HG02642 (cell line): ENCODE data around the gene PCDHGA12.
A peak's percentile ranks its signal among the peaks of the same experiment; 100 is the strongest.
"Not testable (repeated sequence)": the region's sequence is repeated elsewhere in the genome, so short reads cannot be mapped to it uniquely, and the experiment has no call there.

Experiments used
- ATAC-seq: cut with Tn5 transposase; IDR thresholded peaks from one replicate; pipeline ENCODE4 v1.9.1; 2021; ENCODE audit warnings: mild to moderate bottlenecking; ENCODE audit not compliant: unreplicated experiment, poor library complexity

Gene PCDHGA12

GRCh38 chr5:141407790-141408505 is 22.4 kb upstream of the PCDHGA12 start, which contains the start of gene PCDHGB6:
Gene PCDHGB6, plus strand, starts transcription at chr5:141408021. Its CDS starts 182 bp downstream, at chr5:141408203.
- peak; percentile 79 for ATAC-seq

GRCh38 chr5:141409598-141410306 is 20.6 kb upstream of the PCDHGA12 start:
- ATAC-seq: no peak

- no peak for ATAC-seq
Measured at GRCh38 chr5:141411575-141411974, 18.7 kb upstream of the PCDHGA12 start.

GRCh38 chr5:141412854-141413539 is 17.3 kb upstream of the PCDHGA12 start, which contains the start of gene PCDHGA10:
Gene PCDHGA10, plus strand, starts transcription at chr5:141412987. Its CDS starts 189 bp downstream, at chr5:141413176.
- ATAC-seq: peak; percentile 69

GRCh38 chr5:141413540-141414069 is 16.7 kb upstream of the PCDHGA12 start:
- no peak for ATAC-seq

- not testable (repeated sequence) for ATAC-seq
Measured at GRCh38 chr5:141414548-141415274, 15.6 kb upstream of the PCDHGA12 start.

GRCh38 chr5:141415275-141415618 is 15.1 kb upstream of the PCDHGA12 start:
- ATAC-seq: not testable (repeated sequence)

GRCh38 chr5:141417494-141418172 is 12.7 kb upstream of the PCDHGA12 start, which contains the start of gene PCDHGB7:
Gene PCDHGB7, plus strand, starts transcription at chr5:141417677. Its CDS starts 183 bp downstream, at chr5:141417860.
- peak; percentile 84 for ATAC-seq

GRCh38 chr5:141419074-141419880 is 11.0 kb upstream of the PCDHGA12 start:
- ATAC-seq: no peak

- ATAC-seq: no peak
Measured at GRCh38 chr5:141420855-141421488, 9.3 kb upstream of the PCDHGA12 start, which contains the start of gene PCDHGA11. Gene PCDHGA11, plus strand, starts transcription at chr5:141421051. Its CDS starts 177 bp downstream, at chr5:141421228.

GRCh38 chr5:141421489-141421855 is 8.8 kb upstream of the PCDHGA12 start:
- ATAC-seq: no peak

GRCh38 chr5:141422742-141423291 is 7.5 kb upstream of the PCDHGA12 start:
- ATAC-seq: no peak

GRCh38 chr5:141427783-141428426 is 2.4 kb upstream of the PCDHGA12 start:
- no peak for ATAC-seq

GRCh38 chr5:141431286-141431685 is 979 bp downstream of the PCDHGA12 start:
- ATAC-seq: no peak

- not testable (repeated sequence) for ATAC-seq
Measured at GRCh38 chr5:141432308-141432707, 2.0 kb downstream of the PCDHGA12 start.

- ATAC-seq: not testable (repeated sequence)
Measured at GRCh38 chr5:141432726-141433125, 2.4 kb downstream of the PCDHGA12 start.

- ATAC-seq: no peak
Measured at GRCh38 chr5:141434006-141434405, 3.7 kb downstream of the PCDHGA12 start.
